Right lobe of liver (tissue), 4 donors: ENCODE results near the gene WNT5B.

Source experiments
- POLR2A ChIP-seq: fragments of 450-650 bp; IDR thresholded peaks from one replicate; pipeline ENCODE4 v1.6.1; 2017; ENCODE audit warnings: antibody characterized with exemption, mild to moderate bottlenecking
- TF ChIP-seq, protein P1 (sequence below), 4 donors: fragments of 200-600 bp in 3 of 4; fragments of 450-650 bp in 1 of 4; IDR thresholded peaks; one replicate each; pipeline versions ENCODE4 v1.5.1 to v1.8.0; 2016 to 2022; ENCODE audit warnings: antibody characterized with exemption in 4 of 4, mild to moderate bottlenecking in 2 of 4
- donor health status: DM: no; HTN: no; CAD: no.
- donor health status: DM: no; HTN: no; CAD: no.
- donor health status: DM: no; HTN: yes; CAD: no.

DNA sequence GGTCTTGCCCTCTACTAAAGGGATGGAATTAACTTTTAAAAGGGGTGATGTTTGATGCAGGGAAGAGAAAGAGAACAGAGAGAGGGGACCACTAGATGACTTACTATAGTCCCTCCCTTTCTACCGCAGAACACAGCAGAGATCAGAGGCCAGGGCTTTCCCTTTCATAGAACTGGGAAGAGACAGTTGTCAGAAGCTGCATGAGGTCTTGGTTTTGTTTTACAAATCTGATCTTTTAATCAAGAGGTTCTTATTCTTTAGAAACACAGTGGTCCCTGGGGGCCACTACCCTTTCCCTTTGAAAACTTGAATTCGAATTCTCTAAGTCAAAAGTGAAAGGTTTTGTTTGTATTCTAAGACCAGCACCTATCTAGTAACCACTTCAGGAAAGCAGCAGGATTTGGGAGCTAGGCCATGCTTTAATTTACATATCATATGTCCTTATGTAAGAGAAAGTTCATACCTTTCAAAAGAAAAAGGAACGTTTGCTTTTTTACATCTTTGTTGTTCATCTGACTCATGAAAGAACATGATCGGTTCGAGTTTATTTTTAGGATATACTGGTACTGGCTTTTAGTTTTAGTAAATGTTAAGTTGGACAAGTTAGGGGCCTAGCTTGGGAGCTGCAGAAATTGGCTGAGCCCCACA lies 41.0 kb upstream of the WNT5B start:
- TF ChIP-seq POLR2A = no peak
- TF ChIP-seq, protein P1, sequence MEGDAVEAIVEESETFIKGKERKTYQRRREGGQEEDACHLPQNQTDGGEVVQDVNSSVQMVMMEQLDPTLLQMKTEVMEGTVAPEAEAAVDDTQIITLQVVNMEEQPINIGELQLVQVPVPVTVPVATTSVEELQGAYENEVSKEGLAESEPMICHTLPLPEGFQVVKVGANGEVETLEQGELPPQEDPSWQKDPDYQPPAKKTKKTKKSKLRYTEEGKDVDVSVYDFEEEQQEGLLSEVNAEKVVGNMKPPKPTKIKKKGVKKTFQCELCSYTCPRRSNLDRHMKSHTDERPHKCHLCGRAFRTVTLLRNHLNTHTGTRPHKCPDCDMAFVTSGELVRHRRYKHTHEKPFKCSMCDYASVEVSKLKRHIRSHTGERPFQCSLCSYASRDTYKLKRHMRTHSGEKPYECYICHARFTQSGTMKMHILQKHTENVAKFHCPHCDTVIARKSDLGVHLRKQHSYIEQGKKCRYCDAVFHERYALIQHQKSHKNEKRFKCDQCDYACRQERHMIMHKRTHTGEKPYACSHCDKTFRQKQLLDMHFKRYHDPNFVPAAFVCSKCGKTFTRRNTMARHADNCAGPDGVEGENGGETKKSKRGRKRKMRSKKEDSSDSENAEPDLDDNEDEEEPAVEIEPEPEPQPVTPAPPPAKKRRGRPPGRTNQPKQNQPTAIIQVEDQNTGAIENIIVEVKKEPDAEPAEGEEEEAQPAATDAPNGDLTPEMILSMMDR (IDR thresholded peaks at IDR 0.05) = no peak
